ENCODE measurements around the gene BANK1.

BANK1 gene

DNA sequence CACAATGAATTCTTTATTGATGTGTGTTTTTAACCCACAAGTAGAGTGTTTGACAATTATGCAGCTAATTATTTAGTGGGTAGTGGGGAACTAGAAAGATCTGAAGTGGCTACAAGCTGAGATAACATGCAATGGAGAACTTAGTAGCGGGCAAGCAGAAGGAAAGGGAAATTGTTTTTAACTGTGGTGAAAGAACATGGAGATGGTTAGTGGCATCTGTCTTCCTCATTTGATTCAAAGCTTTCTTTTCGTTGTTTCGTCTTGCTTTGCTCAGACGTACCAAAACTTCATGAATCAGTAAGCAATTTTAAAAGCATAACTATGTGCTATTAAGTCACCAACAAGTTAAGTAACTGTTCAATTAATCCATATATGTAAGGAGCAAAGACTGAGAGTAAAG, 169.9 kb downstream of the BANK1 start:
- no peak for DNase-seq (ENCODE audit: low read depth in 2 of 2)

DNA sequence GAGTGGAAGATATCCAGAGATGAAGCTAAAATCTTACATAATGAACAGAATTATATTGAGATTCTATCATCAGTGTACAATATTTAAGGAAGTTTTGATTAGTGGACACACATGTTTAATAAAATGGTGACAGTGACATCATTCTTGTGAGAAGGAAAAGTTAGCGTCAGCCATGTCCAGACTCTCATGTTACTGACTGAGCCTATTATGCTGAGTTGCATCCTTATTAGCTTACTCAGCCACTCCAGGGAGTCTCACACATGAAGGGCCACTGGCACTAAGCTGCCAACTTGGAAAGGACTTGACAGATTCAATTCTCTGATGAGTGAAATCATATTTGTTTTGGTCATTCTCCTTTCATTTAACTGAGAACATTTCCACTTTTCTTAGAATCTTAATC, 170.6 kb downstream of the BANK1 start:
- no peak for DNase-seq (ENCODE audit: low read depth in 2 of 2)

DNA sequence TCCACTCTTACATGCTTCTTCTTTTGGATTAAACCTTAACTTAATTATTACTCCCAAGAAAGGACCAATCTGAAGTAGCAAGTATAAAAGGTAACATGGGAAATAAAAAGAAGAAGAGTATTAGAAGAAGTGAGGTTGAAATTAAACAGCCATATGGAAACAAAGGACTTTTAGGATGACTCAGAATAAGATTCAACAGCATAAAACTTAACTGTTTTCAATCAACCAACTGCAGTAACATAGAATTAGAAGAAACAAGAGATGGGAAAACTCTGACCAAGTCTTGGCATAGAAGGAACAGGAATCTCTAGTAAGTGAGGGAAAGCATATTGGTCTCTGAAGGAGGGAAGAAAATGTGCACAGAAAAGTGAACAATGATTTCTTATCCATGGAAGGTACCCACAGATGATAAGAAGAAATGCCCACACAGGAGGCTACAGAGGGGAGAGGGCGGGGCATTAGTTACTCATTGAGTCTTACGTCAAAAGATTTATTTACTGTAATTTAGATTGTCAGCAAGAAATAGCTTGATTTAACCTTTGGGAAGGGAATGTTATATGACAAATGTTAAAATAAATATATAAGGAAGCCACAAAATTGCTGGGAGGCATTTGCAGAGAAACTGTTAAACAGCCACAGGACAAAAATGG, 177.3 kb downstream of the BANK1 start:
- DNase-seq (ENCODE audit: low read depth in 2 of 2), result no peak

DNA sequence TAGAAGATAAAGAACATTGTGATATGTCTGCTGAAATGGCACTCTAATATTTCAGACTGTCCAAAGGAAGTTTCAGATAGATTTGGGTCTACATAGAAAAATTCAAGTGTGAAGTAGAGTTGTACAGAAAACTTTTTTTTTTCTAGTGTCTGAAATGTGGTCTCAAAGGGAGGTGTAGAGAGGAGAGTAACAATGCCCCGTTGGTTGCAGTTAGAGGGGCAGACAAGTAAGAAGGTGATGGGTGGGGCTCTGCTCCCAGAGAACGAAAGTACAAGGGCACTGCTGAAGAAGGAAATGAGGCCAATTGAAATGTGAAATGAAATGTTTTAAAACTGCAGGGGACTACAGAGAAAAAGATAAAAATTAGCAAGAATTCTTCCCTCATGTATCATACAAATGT, 177.8 kb downstream of the BANK1 start:
- DNase-seq (ENCODE audit: low read depth in 2 of 2), result no peak

DNA sequence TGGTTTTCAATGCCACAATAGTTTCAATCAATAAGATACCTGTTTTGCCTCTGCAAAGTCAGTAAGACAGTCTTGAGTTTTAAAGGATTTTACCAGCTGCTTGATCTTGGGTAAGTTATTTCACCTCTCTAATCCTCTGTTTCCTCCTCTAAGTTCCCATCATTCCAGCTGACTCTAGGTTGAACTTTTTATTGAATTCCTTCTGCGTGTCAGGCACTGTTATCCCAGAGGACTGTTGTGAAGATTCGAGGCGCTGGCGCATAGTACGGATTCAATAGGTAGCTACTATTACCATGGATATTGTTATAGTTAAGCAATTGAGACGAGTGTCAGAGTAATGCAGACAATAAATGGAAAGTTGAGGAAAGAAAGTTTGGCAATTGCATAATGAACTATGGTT, 179.4 kb downstream of the BANK1 start:
- DNase-seq (ENCODE audit: low read depth in 2 of 2), result no peak

DNA sequence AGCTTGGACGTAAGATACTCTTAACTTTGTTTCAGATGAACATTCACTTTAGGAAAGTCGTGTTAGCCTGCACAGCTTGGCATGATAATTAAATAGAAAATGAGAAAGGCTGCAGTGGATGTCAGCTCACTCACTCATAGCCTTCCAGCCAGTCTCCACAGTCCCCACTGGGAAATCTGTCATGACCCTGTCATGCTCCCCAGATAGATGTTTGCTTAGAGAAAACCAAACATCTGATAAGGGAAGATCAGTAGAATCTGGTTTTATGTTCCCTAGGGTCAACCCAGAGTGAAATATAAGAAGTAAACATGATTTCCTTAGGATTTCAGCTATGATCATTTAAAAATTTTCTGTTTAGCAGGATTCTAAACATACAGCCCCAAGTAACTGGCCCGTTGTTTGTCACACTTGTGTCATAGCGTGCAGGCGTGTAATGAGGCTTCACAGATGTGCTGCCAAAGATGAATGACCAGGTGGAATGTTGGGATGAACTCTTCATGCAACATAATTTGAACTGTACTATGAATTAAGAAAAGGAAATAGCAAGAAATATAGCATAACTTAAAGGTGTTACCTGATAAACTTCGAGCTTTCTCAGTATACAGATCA, 180.1 kb downstream of the BANK1 start:
- no peak for DNase-seq (ENCODE audit: low read depth in 2 of 2)

DNA sequence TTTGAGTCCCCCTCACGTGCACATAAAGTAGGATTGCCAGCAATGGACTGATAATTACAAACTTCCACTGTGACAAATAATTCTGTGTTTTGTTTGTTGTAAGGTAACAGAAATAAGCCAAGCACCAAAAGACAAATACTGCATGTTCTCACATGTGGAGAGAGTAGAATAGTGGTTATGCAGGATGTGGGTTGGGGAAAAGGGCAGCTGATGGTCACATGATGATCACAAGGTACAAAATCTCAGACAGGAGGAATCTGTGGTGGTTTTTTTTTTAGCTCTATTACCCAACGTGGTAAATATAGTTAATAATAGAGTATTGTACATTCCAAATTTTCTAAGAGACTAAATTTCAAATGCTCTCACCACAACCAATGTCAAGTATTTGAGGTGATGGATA, 182.3 kb downstream of the BANK1 start:
- no peak for DNase-seq (ENCODE audit: low read depth in 2 of 2)

DNA sequence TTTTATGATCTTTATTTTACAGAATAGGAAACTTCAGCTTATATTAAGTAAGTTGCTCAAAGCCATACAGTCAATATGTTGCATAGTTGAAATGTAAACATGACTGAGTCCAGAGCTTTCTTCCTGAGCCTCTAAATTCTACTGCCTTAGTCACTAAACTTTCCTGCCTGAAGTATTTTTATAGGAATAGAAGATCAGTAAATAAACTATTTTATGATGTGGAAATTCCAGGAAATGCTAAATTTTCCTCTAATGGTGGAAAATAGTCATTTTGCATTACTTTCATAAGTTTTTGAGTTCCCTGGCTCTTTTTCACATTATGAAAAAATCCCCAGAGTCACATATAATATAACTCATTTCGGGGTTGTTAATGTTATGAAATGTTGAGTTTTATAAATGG, 182.8 kb downstream of the BANK1 start:
- DNase-seq (ENCODE audit: low read depth in 2 of 2), result no peak

DNA sequence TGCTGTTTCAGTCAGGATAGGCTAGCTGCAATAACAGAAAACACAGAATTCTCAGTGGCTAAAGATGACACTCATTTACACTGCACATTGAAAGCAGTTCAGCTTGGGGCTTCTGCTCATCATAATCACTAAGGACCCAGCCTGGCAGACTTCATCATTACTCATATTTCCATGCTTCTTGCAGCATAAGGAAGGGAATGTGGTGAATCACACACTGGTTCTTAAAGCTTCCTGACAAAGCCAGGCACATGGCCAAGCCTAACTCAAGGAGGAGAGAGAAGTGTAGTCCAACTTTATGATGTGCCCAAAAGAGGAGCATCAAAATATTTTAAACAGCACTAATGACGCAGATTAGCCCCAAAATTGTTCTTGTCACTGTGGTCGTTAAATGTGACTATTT, 186.5 kb downstream of the BANK1 start:
- DNase-seq (ENCODE audit: low read depth in 2 of 2), result no peak

DNA sequence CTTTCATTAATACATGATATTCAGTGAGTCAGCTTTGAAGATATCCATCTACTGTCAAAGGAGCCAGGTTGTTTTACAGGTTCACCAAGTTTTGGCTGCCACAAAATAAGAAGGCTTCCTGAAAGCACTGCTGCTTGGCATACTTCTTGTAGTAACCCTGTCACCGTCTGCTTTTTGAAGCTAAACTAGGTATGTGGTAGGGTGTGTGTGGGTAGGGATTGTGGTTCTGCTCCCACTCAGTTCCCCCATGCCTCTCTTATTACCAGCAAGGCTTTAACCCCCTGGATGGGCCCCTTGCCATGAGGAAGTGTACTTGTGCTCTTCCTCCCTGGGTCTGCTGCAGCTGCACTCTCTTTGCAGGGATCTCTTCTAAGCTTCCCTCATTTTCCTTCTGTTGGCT, 191.2 kb downstream of the BANK1 start:
- DNase-seq (ENCODE audit: low read depth in 2 of 2), result no peak

DNA sequence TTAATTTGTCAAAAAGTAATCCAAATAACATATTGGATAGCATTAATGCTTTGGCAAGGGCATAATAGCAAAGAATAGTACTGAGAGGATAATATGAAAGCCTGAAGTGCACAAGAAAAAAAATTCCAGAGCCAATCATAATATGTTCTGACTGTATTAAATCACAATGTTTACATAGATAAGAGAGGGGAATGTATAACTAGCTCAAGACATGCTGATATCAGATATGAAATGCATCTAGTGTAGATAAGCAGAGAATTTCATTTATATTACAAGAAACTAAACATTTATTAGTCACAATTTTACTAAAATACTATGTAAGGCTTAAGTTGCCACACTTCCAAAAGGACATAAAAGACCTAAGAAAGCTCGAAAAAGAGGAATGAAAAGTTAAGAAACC, 193.3 kb downstream of the BANK1 start:
- DNase-seq (ENCODE audit: low read depth in 2 of 2), result no peak

DNA sequence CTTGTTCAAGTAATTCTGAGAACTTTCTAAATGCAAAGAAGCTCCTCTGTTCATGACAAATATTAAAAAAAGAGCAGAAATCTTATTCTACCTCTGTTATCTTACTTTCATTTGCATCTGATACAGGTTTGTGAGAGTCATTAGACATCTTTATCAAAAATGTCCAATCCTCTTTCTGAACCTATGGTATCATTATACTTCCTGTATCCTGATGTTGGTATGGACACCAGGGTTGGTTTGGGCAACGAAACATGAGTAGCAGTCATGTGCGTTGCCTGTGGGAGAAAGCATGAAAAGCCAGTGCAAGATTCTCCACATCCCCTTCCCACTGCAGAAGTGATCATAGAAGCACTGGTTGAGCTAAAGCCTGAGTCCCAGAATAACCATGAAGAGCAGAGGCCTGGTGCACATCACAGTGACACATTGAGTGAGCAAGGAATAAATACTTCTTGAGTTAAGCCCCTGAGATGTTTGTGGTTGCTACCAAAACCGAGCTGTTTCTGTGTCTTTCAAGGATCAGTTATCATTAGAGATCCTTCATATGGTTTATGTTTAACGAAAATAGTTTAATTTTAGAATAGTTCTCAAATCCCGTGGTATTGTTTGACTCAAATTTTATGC, 197.2 kb downstream of the BANK1 start:
- no peak for DNase-seq (ENCODE audit: low read depth in 2 of 2)

DNA sequence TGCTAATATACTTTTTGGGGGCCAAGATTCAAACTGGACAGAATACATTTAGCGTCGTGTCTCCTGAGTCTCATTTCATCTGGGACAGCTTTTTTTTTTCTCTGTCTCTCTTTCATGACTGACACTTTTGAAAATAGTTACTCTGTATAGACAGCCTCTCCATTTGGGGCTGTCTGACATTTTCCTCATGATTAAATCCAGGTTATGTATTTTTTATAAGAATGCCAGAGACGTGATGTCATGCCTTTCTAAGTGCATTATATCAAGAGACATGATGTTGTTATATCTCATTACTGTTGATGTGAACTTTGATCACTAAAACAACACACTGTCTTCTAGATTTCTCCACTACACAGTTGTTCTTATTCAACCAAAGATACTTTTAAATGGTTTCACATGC, 199.0 kb downstream of the BANK1 start:
- DNase-seq (ENCODE audit: low read depth in 2 of 2), result no peak

DNA sequence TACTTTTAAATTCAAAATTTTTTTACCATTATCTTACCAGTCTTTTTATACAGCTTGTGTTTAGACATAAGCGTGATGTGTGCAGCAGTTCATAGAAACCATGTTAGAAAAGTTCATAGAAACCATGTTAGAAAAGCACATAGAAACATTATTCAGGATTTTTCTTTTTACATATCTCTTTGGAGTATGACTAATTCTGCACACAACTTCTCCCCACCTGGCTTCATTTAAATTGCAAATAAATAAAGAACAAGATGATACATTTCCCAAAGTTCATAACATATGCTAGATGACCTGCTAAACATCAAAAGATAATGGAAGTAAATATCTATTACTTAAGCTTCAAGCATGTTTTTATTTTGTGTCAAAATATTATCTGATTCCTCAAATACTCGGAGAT, 201.9 kb downstream of the BANK1 start:
- DNase-seq (ENCODE audit: low read depth in 2 of 2), result no peak

DNA sequence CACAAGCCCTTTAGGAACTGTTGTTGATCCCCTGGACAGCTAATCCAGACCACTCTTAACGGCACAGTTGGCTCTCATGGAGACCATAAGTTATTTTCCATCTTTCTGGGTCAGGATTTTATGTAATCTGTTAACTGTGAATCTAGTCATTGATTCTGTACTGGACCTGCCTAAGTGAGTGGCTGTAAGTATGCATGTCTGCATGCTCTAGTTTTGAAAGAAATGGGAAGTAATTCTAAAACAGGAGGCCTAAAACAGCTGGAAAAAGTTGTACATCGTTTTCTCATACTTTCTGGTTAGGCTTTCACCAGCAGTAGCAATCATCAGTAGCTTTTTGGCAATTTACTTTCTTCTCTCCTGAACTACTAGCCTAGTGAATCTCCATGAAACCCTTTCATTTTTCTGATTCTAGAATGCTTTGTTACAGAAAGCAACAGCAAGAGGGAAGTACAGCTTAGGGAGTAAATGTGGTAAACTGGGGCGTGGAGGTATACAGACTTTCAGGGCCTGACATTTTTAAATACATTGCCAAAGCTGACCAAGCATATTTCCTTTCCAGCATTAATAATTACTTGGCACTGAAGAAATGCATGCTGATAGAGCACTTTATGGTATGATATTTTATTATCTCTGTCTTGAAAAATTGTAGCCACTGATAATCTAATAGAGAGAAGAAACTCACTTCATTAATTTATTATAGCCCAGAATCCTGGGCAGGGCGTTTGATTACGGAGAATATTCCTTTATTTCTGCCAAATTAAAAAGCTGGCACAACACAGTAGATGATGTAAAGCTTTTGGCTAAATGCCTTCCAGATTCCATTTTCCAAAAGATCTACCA, 202.7 kb downstream of the BANK1 start:
- no peak for DNase-seq (ENCODE audit: low read depth in 2 of 2)

DNA sequence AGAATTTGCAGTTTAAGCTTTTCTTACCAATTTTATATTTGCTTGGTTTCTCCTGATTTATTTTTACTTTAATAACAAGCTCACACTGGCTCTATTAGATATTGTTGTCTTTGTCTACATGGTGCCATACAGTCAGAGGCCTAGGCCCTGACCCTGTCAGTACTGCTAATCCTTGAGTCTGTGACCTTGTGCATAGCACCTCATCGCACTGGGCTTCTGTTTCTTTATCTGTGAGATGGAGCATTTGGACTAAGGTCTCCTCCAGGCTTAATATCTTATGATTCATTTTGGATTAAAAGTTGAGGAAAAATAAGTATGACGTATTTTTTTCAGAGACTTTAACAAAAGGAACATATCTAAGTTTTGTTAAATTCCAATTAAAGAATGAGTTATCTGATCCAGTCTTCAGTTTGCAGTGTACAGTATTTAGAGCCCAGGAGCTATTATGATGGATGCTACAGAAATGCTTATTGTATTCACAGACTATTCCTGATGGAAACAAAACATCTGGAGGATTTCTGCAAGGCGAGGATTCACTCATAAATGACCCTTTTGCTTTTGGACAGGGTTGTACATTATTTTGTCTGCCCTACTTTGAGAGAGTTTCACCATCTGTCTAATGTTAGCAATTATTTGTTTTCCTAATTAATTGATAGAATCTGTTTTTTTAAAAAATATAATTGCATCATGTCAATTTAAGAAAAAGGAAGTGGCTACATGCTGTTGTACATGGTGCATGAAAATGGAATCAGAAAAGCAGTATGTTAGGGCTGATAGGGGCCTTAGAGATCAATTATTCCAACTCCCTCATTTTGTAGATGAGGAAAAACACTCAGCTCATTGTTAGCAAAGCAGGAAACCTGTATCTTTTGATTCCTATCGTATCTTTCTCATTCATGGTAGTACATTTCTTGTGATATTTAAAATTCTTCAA, 203.6 kb downstream of the BANK1 start:
- no peak for DNase-seq (ENCODE audit: low read depth in 2 of 2)

DNA sequence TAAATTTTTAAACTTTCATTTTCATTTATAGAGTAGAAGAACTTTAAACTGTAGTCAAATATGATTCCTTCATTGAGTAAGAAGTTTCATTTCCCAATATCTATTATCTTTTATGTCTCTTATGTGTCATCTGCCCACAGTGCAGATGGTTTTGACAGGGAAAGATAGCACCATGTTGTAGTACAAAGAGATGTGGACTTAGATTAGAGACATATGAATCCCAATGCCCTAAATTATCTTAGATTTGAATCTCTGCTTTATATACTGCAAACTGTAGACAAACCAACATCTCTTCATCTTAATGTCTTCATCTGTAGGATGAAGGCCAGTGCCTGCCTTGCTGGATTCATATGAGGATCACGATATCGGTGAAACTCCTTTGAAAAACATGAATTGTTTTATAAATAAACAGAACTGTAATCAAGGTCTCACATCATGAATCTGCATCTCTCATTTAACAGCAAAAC, 217.5 kb downstream of the BANK1 start:
- DNase-seq (ENCODE audit: low read depth in 2 of 2), result no peak

DNA sequence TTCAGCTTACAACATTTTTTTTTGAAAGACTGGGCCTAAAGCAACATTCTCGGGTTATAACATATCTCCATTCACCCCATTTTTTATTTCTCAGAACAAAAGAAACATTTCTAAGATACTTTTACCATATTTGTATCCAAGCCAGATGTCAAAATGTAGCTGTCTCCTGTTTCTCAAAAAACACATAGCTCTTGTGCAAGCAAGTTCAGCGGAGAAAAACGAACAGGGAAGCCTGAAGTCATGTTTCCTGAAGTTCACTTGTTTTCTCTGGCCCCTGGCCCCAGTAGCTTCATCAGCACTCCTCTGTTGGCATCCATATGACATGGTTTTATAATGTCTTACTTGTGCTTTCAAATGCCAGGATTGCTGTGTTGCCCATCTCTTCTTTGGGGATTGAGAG, 218.2 kb downstream of the BANK1 start:
- no peak for DNase-seq (ENCODE audit: low read depth in 2 of 2)

DNA sequence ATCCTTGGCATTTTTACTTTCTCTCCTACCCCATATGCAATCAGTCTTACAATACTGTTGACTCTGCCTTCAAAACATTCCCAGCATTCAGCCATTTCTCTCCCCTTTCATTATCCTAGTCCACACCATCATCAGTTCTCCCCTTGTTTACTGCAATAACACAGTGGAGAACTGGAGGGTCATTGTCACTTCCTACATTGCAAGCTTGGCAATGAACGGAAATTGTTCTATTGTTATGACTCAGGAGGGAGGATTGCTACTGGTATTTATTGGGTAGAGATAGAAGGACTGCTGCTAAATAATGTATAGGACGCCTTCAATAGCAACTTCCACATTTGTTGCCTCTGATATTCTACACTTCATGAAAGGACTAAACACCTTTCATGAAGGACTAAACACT, 231.8 kb downstream of the BANK1 start:
- no peak for DNase-seq (ENCODE audit: low read depth in 2 of 2)

DNA sequence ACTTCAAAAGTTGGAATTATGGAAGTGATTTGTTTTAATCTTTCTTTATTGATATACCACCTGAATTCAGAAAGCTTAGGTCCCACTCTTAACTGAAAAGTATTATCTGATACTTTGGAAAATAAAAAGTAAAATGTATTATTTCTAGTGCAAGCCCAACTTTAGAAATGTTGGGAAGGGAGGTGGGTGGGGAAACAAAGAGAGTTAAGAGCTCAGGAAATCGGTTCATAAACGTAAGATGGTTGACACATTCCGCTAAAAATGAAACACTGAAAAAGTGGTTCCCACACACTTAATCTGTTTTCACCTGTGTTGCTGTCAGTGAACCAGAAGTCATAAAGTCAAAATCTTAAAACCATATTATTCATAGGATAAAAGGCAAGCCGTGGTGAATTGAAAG, 237.4 kb downstream of the BANK1 start:
- no peak for DNase-seq (ENCODE audit: low read depth in 2 of 2)

DNA sequence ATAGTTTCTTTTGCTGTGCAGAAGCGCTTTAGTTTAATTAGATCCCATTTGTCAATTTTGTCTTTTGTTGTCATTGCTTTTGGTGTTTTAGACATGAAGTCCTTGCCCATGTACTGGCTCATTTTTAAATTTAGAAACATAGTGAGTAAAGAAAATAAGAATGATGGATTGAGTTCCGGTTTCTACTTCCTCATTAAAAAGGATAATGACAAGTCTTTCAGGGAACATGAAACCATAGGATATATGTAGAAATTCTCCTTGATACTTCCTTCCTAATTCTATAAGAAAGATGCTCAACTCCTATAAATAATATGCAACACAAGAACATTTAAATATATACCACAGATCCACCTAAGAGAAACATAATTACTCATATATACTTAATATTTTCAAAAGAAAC, 240.9 kb downstream of the BANK1 start:
- DNase-seq (ENCODE audit: low read depth in 2 of 2), result no peak

DNA sequence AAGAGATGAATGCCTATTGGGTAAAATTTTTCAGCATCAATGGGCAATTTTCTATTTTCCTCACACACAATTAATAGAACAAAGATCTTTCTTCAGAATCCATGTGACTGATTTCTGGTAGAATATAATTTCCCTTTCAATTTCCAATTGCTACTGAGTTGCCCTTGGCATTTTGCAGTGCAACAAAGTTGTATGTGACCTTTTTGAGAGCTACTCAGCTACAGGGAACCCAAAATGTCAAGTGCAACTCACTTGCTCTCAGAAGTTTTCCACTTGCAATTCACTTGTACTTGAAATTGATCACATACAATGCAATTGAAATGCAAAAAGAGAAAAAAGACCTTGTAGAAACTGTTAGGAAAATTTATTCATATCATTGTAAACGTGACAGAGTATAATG, 245.5 kb downstream of the BANK1 start:
- DNase-seq (ENCODE audit: low read depth in 2 of 2), result no peak
